Small intestine (tissue), 7 donors: Measurements from ENCODE around the gene FPGS. TPM values are rescaled to one million over a fixed set of nuclear protein-coding genes. Genes with fewer than 3 reads are reported as not detected.
A peak's percentile ranks its signal among the peaks of the same experiment; 100 is the strongest.

Experiments
- DNase-seq, 2 donors: peaks; one replicate each; pipeline versions ENCODE4 v3.0.0 to v3.0.0-alpha.2; 2013
- FAIRE-seq: peaks from 2 replicates; lab custom pipeline; 2012; peaks lifted over from hg19 to GRCh38; lab: Jason Lieb, UNC
- H3K27ac ChIP-seq, 3 donors: one replicate each; pipeline ENCODE4 v1.5.1; 2013; ENCODE audit warnings: low read length in 2 of 3, mild to moderate bottlenecking in 2 of 3, control low read depth in 1 of 3, inconsistent platforms in 1 of 3, low read depth in 1 of 3, moderate library complexity in 1 of 3
- H3K27me3 ChIP-seq, 3 donors: one replicate each; pipeline ENCODE4 v1.6.1; 2013; ENCODE audit warnings: low read length in 3 of 3, inconsistent platforms in 1 of 3; ENCODE audit not compliant: control insufficient read depth in 3 of 3, insufficient read depth in 3 of 3
- H3K36me3 ChIP-seq, 3 donors: one replicate each; pipeline ENCODE4 v1.6.1; 2013; ENCODE audit warnings: low read length in 3 of 3, inconsistent platforms in 1 of 3, low read depth in 1 of 3, mild to moderate bottlenecking in 1 of 3, moderate library complexity in 1 of 3; ENCODE audit not compliant: control insufficient read depth in 3 of 3, insufficient read depth in 2 of 3
- H3K4me1 ChIP-seq, 3 donors: one replicate each; pipeline ENCODE4 v1.6.1; 2013; ENCODE audit warnings: low read length in 2 of 3, inconsistent platforms in 1 of 3, low read depth in 1 of 3, mild to moderate bottlenecking in 1 of 3, moderate library complexity in 1 of 3; ENCODE audit not compliant: control insufficient read depth in 3 of 3, insufficient read depth in 2 of 3
- H3K4me3 ChIP-seq, 3 donors: one replicate each; pipeline ENCODE4 v1.5.1; 2013; ENCODE audit warnings: low read length in 3 of 3, control low read depth in 1 of 3, inconsistent platforms in 1 of 3, low read depth in 1 of 3, mild to moderate bottlenecking in 1 of 3, moderate library complexity in 1 of 3
- H3K9me3 ChIP-seq, 2 donors: one replicate each; pipeline ENCODE4 v1.6.1; 2013; ENCODE audit warnings: low read depth in 1 of 2, low read length in 1 of 2; ENCODE audit not compliant: control insufficient read depth in 2 of 2, insufficient read depth in 1 of 2
- WGBS, 3 donors: extraction: QIAGEN DNeasy Blood & Tissue Kit; methylation state at CpG; one replicate each; pipeline ENCODE4 v1.1.7; 2013; 5-methylcytosine and 5-hydroxymethylcytosine counted together
- polyA plus RNA-seq, 4 donors: library from polyadenylated mRNA; stranded (reverse) in 3 of 4; unstranded in 1 of 4; fragments of 200-250 nt in 3 of 4; fragments of 120-200 nt in 1 of 4; gene quantifications; one replicate each; pipeline versions ENCODE4 v1.2.1 to v1.2.3, GENCODE V29; 2013
- donor health status: healthy with polysubstance abuse.
- donor health status: control.
- donor health status: control.
- donor health status: Bipolar disorder and iron deficiency.
- donor health status: healthy.

FPGS gene
- polyA plus RNA-seq, 4 donors, result 24.4 to 45.8 (median 30.6) TPM

- 88 to 92% (median 90%) methylated on average over 26 to 33 of the region's 33 CpGs for WGBS, 3 donors
- Histone ChIP-seq H3K9me3 (no peaks in the 10 kb centered on the region), H3K27me3 (no peaks in the 10 kb centered on the region), H3K4me3 (no peak overlapping the region), H3K4me1 (no peaks in the 10 kb centered on the region), H3K27ac (no peak overlapping the region), H3K36me3 (peaks cover 4 to 82% (median 10%) of the 10 kb centered on the region in 3 donors)
- no peak for FAIRE-seq
- DNase-seq, result no peak
Observed at GRCh38 chr9:127815512-127816361, 13.1 kb downstream of the FPGS start.

GRCh38 chr9:127816362-127816725, 13.7 kb downstream of the FPGS start:
- DNase-seq (no peak), FAIRE-seq (no peak)
- Histone ChIP-seq H3K27me3 (no peaks in the 10 kb centered on the region), H3K9me3 (no peaks in the 10 kb centered on the region), H3K27ac (no peak overlapping the region), H3K36me3 (peaks cover 4 to 79% (median 10%) of the 10 kb centered on the region in 3 donors), H3K4me1 (no peaks in the 10 kb centered on the region), H3K4me3 (no peak overlapping the region)
- WGBS, 3 donors, result 44 to 73% (median 72%) methylated on average over 2 to 3 of the region's 3 CpGs

GRCh38 chr9:127816728-127817127, 14.0 kb downstream of the FPGS start:
- DNase-seq, result no peak
- Histone ChIP-seq H3K4me3 (no peak overlapping the region), H3K9me3 (no peaks in the 10 kb centered on the region), H3K27ac (no peak overlapping the region), H3K4me1 (no peaks in the 10 kb centered on the region), H3K36me3 (peaks cover 4 to 77% (median 10%) of the 10 kb centered on the region in 3 donors), H3K27me3 (no peaks in the 10 kb centered on the region)
- WGBS, 3 donors, result 87 to 92% (median 89%) methylated on average over 8 of the region's 8 CpGs
- FAIRE-seq, result no peak

- H3K27me3 ChIP-seq, result no peaks in the 10 kb centered on the region
- H3K4me3 ChIP-seq, result no peak overlapping the region
- H3K27ac ChIP-seq, result no peak overlapping the region
- DNase-seq, result no peak
- H3K36me3 ChIP-seq, result peaks cover 4 to 65% (median 8%) of the 10 kb centered on the region in 3 donors
- H3K4me1 ChIP-seq, result no peaks in the 10 kb centered on the region
- FAIRE-seq, result no peak
- H3K9me3 ChIP-seq, result no peaks in the 10 kb centered on the region
- 62 to 82% (median 69%) methylated on average over 15 to 17 of the region's 17 CpGs for WGBS, 3 donors
Observed at GRCh38 chr9:127817881-127818434, 15.3 kb downstream of the FPGS start.

- WGBS, 3 donors, result 90 to 93% (median 91%) methylated on average over 9 of the region's 11 CpGs
- Histone ChIP-seq H3K27me3 (no peaks in the 10 kb centered on the region), H3K36me3 (peaks cover 2 to 59% (median 3%) of the 10 kb centered on the region in 3 donors), H3K27ac (no peak overlapping the region), H3K4me3 (no peak overlapping the region), H3K4me1 (no peaks in the 10 kb centered on the region), H3K9me3 (no peaks in the 10 kb centered on the region)
- DNase-seq, result no peak
- no peak for FAIRE-seq
Observed at GRCh38 chr9:127818574-127818973, 15.9 kb downstream of the FPGS start.

- FAIRE-seq, result no peak
- H3K36me3 ChIP-seq, result peaks cover 0 to 46% (median 0%) of the 10 kb centered on the region in 3 donors
- WGBS, 3 donors, result 69 to 86% (median 80%) methylated on average over 4 of the region's 4 CpGs
Observed at GRCh38 chr9:127822108-127822507, 19.4 kb downstream of the FPGS start.

GRCh38 chr9:127825319-127826051, 22.8 kb downstream of the FPGS start:
- H3K4me3 ChIP-seq, result no peak overlapping the region
- WGBS, 3 donors, result 11 to 48% (median 27%) methylated on average over 35 to 42 of the region's 42 CpGs
- no peaks in the 10 kb centered on the region for H3K9me3 ChIP-seq
- H3K36me3 ChIP-seq, result peaks cover 0 to 30% (median 0%) of the 10 kb centered on the region in 3 donors
- H3K4me1 ChIP-seq, result peaks cover 0 to 18% (median 0%) of the 10 kb centered on the region in 3 donors
- DNase-seq (peak; percentile 34 to 68), FAIRE-seq (no peak)
- peak overlapping the region in 1 of 3 donors; percentile 5 for H3K27ac ChIP-seq
- H3K27me3 ChIP-seq, result peaks cover 0 to 31% (median 0%) of the 10 kb centered on the region in 3 donors

More at GRCh38 chr9:127822108-127822507, 19.4 kb downstream of the FPGS start:
- H3K4me1 ChIP-seq, result peaks cover 0 to 4% (median 0%) of the 10 kb centered on the region in 3 donors
- peaks cover 0 to 20% (median 0%) of the 10 kb centered on the region in 3 donors for H3K27me3 ChIP-seq
- no peak overlapping the region for H3K4me3 ChIP-seq
- H3K9me3 ChIP-seq, result no peaks in the 10 kb centered on the region
- no peak for DNase-seq
- H3K27ac ChIP-seq, result no peak overlapping the region
